Testis (tissue), 2 donors: ENCODE results near the gene FAM20A.

Experiments used
- POLR2A ChIP-seq: fragments of 450-650 bp; IDR thresholded peaks from one replicate; pipeline ENCODE4 v1.6.1; 2017; ENCODE audit warnings: antibody characterized with exemption, mild to moderate bottlenecking, moderate library complexity
- TF ChIP-seq, protein P1 (sequence below), 3 experiments: fragments of 450-650 bp in 2 of 3; fragments of 200-600 bp in 1 of 3; sonication (generic) in 1 of 3; IDR thresholded peaks; one replicate each; pipeline ENCODE4 v1.5.1; 2016 to 2019; ENCODE audit warnings: antibody characterized with exemption in 3 of 3, mild to moderate bottlenecking in 2 of 3, moderate library complexity in 1 of 3

DNA sequence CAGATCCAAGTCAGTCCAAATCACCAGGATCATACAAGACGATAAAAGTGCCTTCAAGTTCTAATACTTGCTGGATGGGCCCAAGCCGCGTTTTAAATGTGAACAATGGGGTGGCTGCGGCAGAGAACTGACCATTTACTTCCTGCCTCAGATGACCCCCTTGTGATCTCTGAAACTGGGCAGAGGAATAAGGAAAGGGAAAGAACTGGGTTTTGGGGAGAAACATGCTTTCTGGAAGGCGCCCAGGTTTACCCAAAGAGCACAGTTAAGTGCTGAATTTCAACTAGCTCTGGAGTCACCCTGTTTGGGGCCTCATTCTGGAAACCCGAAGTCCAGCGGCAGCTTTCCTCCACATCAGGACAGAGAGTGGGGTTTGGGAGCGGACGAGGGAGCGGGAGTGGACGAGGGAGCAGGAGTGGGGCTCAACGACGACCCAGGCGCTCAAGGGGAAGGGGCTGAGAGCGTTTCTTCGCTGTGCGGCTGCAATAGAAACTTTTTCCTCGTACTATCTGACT lies 1.6 kb downstream of the FAM20A start:
- TF ChIP-seq, protein P1, sequence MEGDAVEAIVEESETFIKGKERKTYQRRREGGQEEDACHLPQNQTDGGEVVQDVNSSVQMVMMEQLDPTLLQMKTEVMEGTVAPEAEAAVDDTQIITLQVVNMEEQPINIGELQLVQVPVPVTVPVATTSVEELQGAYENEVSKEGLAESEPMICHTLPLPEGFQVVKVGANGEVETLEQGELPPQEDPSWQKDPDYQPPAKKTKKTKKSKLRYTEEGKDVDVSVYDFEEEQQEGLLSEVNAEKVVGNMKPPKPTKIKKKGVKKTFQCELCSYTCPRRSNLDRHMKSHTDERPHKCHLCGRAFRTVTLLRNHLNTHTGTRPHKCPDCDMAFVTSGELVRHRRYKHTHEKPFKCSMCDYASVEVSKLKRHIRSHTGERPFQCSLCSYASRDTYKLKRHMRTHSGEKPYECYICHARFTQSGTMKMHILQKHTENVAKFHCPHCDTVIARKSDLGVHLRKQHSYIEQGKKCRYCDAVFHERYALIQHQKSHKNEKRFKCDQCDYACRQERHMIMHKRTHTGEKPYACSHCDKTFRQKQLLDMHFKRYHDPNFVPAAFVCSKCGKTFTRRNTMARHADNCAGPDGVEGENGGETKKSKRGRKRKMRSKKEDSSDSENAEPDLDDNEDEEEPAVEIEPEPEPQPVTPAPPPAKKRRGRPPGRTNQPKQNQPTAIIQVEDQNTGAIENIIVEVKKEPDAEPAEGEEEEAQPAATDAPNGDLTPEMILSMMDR (IDR thresholded peaks at IDR 0.05), result no peak
- TF ChIP-seq POLR2A, result no peak
